SU-DHL-6 (cell line): ENCODE data around the gene GSN.

Experiments
- H2AFZ ChIP-seq: fragments of 200-600 bp; sonication (generic); 2 replicates; pipeline ENCODE4 v1.6.1; 2014; ENCODE audit warnings: low read depth, mild to moderate bottlenecking, moderate library complexity, mixed read lengths, antibody characterized with exemption, low read length; ENCODE audit not compliant: severe bottlenecking
- H3F3A ChIP-seq: fragments of 200-600 bp; shearing (Covaris generic); 2 replicates; pipeline ENCODE4 v1.6.0; 2016; ENCODE audit warnings: antibody characterized with exemption, mild to moderate bottlenecking; ENCODE audit not compliant: insufficient read depth
- H3K27ac ChIP-seq: fragments of 200-600 bp; sonication (generic); 2 replicates; pipeline ENCODE4 v1.5.1; 2016; ENCODE audit warnings: low read depth, mild to moderate bottlenecking, low read length, moderate library complexity, mixed read lengths
- H3K27me3 ChIP-seq: fragments of 200-600 bp; sonication (generic), shearing (Covaris generic); 2 replicates; pipeline ENCODE4 v1.6.0; 2014; ENCODE audit warnings: mild to moderate bottlenecking, low read length
- H3K36me3 ChIP-seq: fragments of 200-600 bp; sonication (generic); 2 replicates; pipeline ENCODE4 v1.6.1; 2014; ENCODE audit warnings: mild to moderate bottlenecking, low read length, mixed read lengths
- H3K4me2 ChIP-seq: fragments of 300-600, 200-600 bp; shearing (Covaris generic), sonication (generic); 2 replicates; pipeline ENCODE4 v1.6.0; 2014; ENCODE audit warnings: low read length, low read depth, mild to moderate bottlenecking; ENCODE audit not compliant: poor library complexity, severe bottlenecking
- H3K4me3 ChIP-seq: fragments of 200-600 bp; sonication (generic); 2 replicates; pipeline ENCODE4 v1.5.1; 2014; ENCODE audit warnings: antibody characterized with exemption, low read length, mild to moderate bottlenecking, mixed read lengths; ENCODE audit not compliant: insufficient read depth, poor library complexity, severe bottlenecking
- H3K79me2 ChIP-seq: fragments of 200-600 bp; sonication (generic); 2 replicates; pipeline ENCODE4 v1.6.1; 2014; ENCODE audit warnings: mild to moderate bottlenecking, low read length, moderate library complexity; ENCODE audit not compliant: insufficient read depth
- H3K9ac ChIP-seq: fragments of 200-600 bp; sonication (generic); 2 replicates; pipeline ENCODE4 v1.7.0; 2014; ENCODE audit warnings: mild to moderate bottlenecking, low read length
- H3K9me2 ChIP-seq: fragments of 200-600 bp; sonication (generic); replicated peaks from 2 replicates; pipeline ENCODE4 v1.6.1; 2014; ENCODE audit warnings: low read length; ENCODE audit not compliant: insufficient read depth
- H3K9me3 ChIP-seq: fragments of 200-600 bp; sonication (generic); 2 replicates; pipeline ENCODE4 v1.6.1; 2014; ENCODE audit warnings: low read length, mixed read lengths; ENCODE audit not compliant: insufficient read depth
- H4K20me1 ChIP-seq: fragments of 200-600 bp; sonication (generic); 2 replicates; pipeline ENCODE4 v1.6.1; 2014; ENCODE audit warnings: low read depth, mild to moderate bottlenecking, antibody characterized with exemption, low read length, moderate library complexity, mixed read lengths
- EZH2phosphoT487 ChIP-seq: fragments of 200-600 bp; sonication (generic), shearing (Covaris generic); conservative IDR thresholded peaks from 2 replicates; pipeline ENCODE4 v1.6.1; 2018; ENCODE audit warnings: mild to moderate bottlenecking, antibody characterized with exemption, low read length, moderate library complexity, mixed read lengths
- TF ChIP-seq, protein P1 (sequence below): fragments of 200-600 bp; sonication (generic); IDR thresholded peaks from one replicate; pipeline ENCODE4 v1.5.1; 2017; ENCODE audit warnings: antibody characterized with exemption, mild to moderate bottlenecking, low read length, moderate library complexity; ENCODE audit not compliant: insufficient read depth, poor library complexity, severe bottlenecking

GSN gene

DNA sequence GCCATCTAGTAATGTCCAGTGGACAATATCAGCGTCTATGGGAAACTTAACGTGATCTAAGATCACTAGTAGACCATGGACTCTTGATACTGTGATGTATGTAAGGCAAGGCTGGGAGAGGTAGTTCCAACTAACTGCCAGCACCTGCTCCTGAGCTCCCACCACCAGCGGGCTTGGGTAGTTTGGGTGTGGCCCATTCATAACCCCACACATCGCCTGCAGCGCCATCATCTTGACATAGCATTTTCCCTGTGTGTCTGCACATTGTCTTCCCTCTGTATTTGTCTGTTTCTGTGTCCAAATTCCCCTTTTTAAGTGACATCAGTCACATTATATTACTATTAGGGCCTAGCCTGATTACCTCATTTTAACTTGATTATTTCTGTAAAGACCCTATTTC is 28.1 kb upstream of the GSN start:
- TF ChIP-seq, protein P1, sequence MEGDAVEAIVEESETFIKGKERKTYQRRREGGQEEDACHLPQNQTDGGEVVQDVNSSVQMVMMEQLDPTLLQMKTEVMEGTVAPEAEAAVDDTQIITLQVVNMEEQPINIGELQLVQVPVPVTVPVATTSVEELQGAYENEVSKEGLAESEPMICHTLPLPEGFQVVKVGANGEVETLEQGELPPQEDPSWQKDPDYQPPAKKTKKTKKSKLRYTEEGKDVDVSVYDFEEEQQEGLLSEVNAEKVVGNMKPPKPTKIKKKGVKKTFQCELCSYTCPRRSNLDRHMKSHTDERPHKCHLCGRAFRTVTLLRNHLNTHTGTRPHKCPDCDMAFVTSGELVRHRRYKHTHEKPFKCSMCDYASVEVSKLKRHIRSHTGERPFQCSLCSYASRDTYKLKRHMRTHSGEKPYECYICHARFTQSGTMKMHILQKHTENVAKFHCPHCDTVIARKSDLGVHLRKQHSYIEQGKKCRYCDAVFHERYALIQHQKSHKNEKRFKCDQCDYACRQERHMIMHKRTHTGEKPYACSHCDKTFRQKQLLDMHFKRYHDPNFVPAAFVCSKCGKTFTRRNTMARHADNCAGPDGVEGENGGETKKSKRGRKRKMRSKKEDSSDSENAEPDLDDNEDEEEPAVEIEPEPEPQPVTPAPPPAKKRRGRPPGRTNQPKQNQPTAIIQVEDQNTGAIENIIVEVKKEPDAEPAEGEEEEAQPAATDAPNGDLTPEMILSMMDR, result no peak
- TF ChIP-seq EZH2phosphoT487, result no peak
- H3K4me2 ChIP-seq, result no peak overlapping the region
- H3K9ac ChIP-seq, result no peak overlapping the region
- no peak overlapping the region for H2AFZ ChIP-seq
- peaks cover 6% of the 10 kb centered on the region; the same call in 1 of the 2 replicates for H3K9me3 ChIP-seq
- H3K27me3 ChIP-seq, result no peaks in the 10 kb centered on the region
- H3F3A ChIP-seq, result no peaks in the 10 kb centered on the region
- no peaks in the 10 kb centered on the region; the same call in 1 of the 2 replicates for H3K36me3 ChIP-seq
- H3K79me2 ChIP-seq, result no peaks in the 10 kb centered on the region
- H3K27ac ChIP-seq, result no peak overlapping the region
- H3K4me3 ChIP-seq, result no peak overlapping the region
- no peaks in the 10 kb centered on the region for H4K20me1 ChIP-seq
- H3K9me2 ChIP-seq, result no peaks in the 10 kb centered on the region

DNA sequence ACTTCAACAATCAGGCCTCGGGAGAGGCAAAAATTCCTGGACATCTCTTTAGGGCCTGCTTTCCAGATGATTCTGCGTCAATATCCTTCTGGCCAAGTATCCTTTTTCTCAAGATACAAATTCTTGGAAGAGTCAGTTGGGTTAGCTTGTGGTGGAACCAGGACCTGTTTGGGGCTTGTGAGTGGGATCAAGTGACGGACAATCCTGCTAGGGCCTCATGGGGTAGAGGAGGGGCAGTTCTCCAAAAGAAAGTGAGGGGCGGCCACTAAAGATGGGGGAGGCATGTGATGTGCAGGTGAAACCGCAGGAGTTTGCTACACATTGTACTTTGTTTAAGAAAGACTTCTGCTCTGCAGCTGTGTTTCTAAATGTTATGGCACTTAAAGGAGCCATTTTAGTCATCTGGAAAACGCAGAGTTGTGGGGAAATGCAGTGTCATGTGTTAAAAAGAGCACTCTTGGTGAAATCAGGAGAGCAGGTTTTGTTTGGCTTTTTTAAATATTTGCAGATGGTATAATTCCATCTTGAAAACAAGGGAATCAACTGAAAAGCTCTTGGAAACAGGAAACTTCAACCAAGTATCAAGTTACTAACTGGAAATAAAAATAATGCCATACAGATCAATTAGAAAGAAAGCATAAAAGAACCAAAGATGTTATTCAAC is 27.4 kb upstream of the GSN start:
- no peaks in the 10 kb centered on the region for H3K27me3 ChIP-seq
- H3K79me2 ChIP-seq, result no peaks in the 10 kb centered on the region
- H3K36me3 ChIP-seq, result no peaks in the 10 kb centered on the region; the same call in 1 of the 2 replicates
- no peak overlapping the region for H3K9ac ChIP-seq
- no peak overlapping the region for H3K4me3 ChIP-seq
- H2AFZ ChIP-seq, result no peak overlapping the region
- peaks cover 6% of the 10 kb centered on the region; the same call in 1 of the 2 replicates for H3K9me3 ChIP-seq
- H3K4me2 ChIP-seq, result no peak overlapping the region
- H3F3A ChIP-seq, result no peaks in the 10 kb centered on the region
- no peaks in the 10 kb centered on the region for H3K9me2 ChIP-seq
- TF ChIP-seq, protein P1, result no peak
- TF ChIP-seq EZH2phosphoT487, result no peak
- H4K20me1 ChIP-seq, result no peaks in the 10 kb centered on the region
- H3K27ac ChIP-seq, result no peak overlapping the region

GRCh38 chr9:121242219-121242958 is 25.6 kb upstream of the GSN start:
- Histone ChIP-seq H2AFZ (no peak overlapping the region), H3K36me3 (no peaks in the 10 kb centered on the region; the same call in 1 of the 2 replicates), H4K20me1 (no peaks in the 10 kb centered on the region), H3K79me2 (no peaks in the 10 kb centered on the region), H3K4me3 (no peak overlapping the region), H3F3A (no peaks in the 10 kb centered on the region), H3K27me3 (no peaks in the 10 kb centered on the region), H3K4me2 (no peak overlapping the region), H3K9me3 (peaks cover 6% of the 10 kb centered on the region; the same call in 1 of the 2 replicates), H3K9me2 (no peaks in the 10 kb centered on the region), H3K9ac (no peak overlapping the region), H3K27ac (no peak overlapping the region)
- TF ChIP-seq, protein P1, result no peak
- no peak for TF ChIP-seq EZH2phosphoT487
